DOHH2 (cell line): ENCODE measurements around the gene OLFM3.

Experiments
- EZH2phosphoT487 ChIP-seq: fragments of 200-600 bp; sonication (generic); IDR thresholded peaks from 2 replicates; pipeline ENCODE4 v1.6.1; 2017; ENCODE audit warnings: borderline replicate concordance, mild to moderate bottlenecking, antibody characterized with exemption, low read length, moderate library complexity, mixed read lengths
- TF ChIP-seq, protein P1 (sequence below): fragments of 200-600 bp; sonication (generic); IDR thresholded peaks from one replicate; pipeline ENCODE4 v1.5.1; 2014; ENCODE audit warnings: antibody characterized with exemption, mild to moderate bottlenecking, low read depth, low read length; ENCODE audit not compliant: poor library complexity, severe bottlenecking

DNA sequence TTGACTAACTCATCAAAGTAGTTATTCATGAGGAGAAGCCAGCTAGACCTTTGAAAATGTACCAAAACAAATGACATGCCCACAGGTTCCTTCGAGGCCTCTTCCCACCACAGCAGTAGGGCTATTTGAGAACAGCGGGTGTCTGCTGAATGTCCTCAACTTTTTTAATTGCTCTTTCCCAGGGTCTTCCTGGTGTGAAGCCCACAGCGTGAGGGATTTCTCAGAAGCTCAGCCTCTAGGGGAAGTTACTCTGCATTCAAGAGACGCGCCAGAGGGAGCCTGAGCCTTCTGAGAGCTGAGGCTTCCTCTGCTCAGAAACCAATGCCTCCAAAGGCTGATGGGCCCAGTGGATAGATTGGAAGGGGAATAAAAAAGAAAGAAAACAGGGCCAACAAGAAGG is 153.6 kb downstream of the OLFM3 start:
- TF ChIP-seq, protein P1, sequence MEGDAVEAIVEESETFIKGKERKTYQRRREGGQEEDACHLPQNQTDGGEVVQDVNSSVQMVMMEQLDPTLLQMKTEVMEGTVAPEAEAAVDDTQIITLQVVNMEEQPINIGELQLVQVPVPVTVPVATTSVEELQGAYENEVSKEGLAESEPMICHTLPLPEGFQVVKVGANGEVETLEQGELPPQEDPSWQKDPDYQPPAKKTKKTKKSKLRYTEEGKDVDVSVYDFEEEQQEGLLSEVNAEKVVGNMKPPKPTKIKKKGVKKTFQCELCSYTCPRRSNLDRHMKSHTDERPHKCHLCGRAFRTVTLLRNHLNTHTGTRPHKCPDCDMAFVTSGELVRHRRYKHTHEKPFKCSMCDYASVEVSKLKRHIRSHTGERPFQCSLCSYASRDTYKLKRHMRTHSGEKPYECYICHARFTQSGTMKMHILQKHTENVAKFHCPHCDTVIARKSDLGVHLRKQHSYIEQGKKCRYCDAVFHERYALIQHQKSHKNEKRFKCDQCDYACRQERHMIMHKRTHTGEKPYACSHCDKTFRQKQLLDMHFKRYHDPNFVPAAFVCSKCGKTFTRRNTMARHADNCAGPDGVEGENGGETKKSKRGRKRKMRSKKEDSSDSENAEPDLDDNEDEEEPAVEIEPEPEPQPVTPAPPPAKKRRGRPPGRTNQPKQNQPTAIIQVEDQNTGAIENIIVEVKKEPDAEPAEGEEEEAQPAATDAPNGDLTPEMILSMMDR, result no peak
- TF ChIP-seq EZH2phosphoT487, result no peak
